SK-N-SH (cell line): ENCODE measurements around the gene PPP1R8. TPM values are rescaled to one million over a fixed set of nuclear protein-coding genes. Genes with fewer than 3 reads are reported as not detected.
"Not testable (repeated sequence)": the region's sequence is repeated elsewhere in the genome, so short reads cannot be mapped to it uniquely, and the experiment has no call there.

Experiments
- CTCF ChIA-PET: fragments of 300-600, 350-600 bp; formaldehyde crosslinking; extraction: SDS; loops from one replicate; lab custom pipeline; 2021; lab: Yijun Ruan, JAX
- POLR2A ChIA-PET: fragments of 350-600 bp; sonication (Branson Sonifier 250); formaldehyde crosslinking; extraction: SDS; loops from one replicate; lab custom pipeline; 2020; ENCODE audit warnings: antibody characterized with exemption, inconsistent platforms; lab: Yijun Ruan, JAX
- DNase-seq: peaks from one replicate; pipeline ENCODE4 v3.0.0; 2012
- H2AFZ ChIP-seq: fragments of 200-600 bp; sonication (generic); 2 replicates; pipeline ENCODE4 v1.8.1; 2016; ENCODE audit warnings: antibody characterized with exemption, mild to moderate bottlenecking, low read depth
- H3F3A ChIP-seq: fragments of 200-600 bp; sonication (generic); replicated peaks from 2 replicates; pipeline ENCODE3; 2016; ENCODE audit warnings: antibody characterized with exemption, mild to moderate bottlenecking; ENCODE audit not compliant: insufficient read depth
- H3K27ac ChIP-seq, 2 experiments: fragments of 200-500 bp in 1 of 2; fragments of 200-600 bp in 1 of 2; sonication (Bioruptor generic) in 1 of 2; sonication (generic), shearing (Covaris generic) in 1 of 2; 2 replicates each; pipeline versions ENCODE4 v1.5.1 to v1.6.1; 2014 to 2016; ENCODE audit warnings: low read depth in 2 of 2, inconsistent platforms in 1 of 2, low read length in 1 of 2, mild to moderate bottlenecking in 1 of 2, mixed read lengths in 1 of 2
- H3K27me3 ChIP-seq: fragments of 200-600 bp; sonication (generic), shearing (Covaris generic); 2 replicates; pipeline ENCODE4 v1.6.1; 2016; ENCODE audit warnings: mixed run types; ENCODE audit not compliant: insufficient read depth
- H3K36me3 ChIP-seq, 2 experiments: fragments of 200-500 bp in 1 of 2; fragments of 200-600 bp in 1 of 2; sonication (Bioruptor generic) in 1 of 2; sonication (generic) in 1 of 2; replicated peaks in 1 of 2; 2 replicates each; pipeline versions ENCODE3 to v1.5.1; 2014 to 2016; ENCODE audit warnings: low read length in 1 of 2, mild to moderate bottlenecking in 1 of 2; ENCODE audit not compliant: insufficient read depth in 2 of 2, control insufficient read depth in 1 of 2
- H3K4me1 ChIP-seq, 2 experiments: fragments of 200-500 bp in 1 of 2; fragments of 200-600 bp in 1 of 2; sonication (Bioruptor generic) in 1 of 2; sonication (generic), shearing (Covaris generic) in 1 of 2; 2 replicates each; pipeline versions ENCODE4 v1.5.1 to v1.6.1; 2014 to 2016; ENCODE audit warnings: low read depth in 1 of 2, low read length in 1 of 2, mixed run types in 1 of 2; ENCODE audit not compliant: insufficient read depth in 2 of 2, control insufficient read depth in 1 of 2
- H3K4me2 ChIP-seq: fragments of 200-600 bp; sonication (generic), shearing (Covaris generic); 2 replicates; pipeline ENCODE4 v1.6.1; 2017; ENCODE audit warnings: mixed run types
- H3K4me3 ChIP-seq, 2 experiments: fragments of 200-500 bp in 1 of 2; fragments of 200-600 bp in 1 of 2; sonication (Bioruptor generic) in 1 of 2; sonication (generic), shearing (Covaris generic) in 1 of 2; 2 replicates each; pipeline versions ENCODE4 v1.5.1 to v1.8.1; 2014 to 2016; ENCODE audit warnings: low read depth in 2 of 2, inconsistent platforms in 1 of 2, low read length in 1 of 2, mild to moderate bottlenecking in 1 of 2, mixed read lengths in 1 of 2, moderate library complexity in 1 of 2
- H3K79me2 ChIP-seq: fragments of 200-600 bp; sonication (generic); 2 replicates; pipeline ENCODE4 v1.8.1; 2017; ENCODE audit warnings: mild to moderate bottlenecking; ENCODE audit not compliant: insufficient read depth
- H3K9ac ChIP-seq: fragments of 200-600 bp; sonication (generic); 2 replicates; pipeline ENCODE4 v1.6.1; 2017; ENCODE audit warnings: mixed run types
- H3K9me2 ChIP-seq: fragments of 200-600 bp; sonication (generic); 2 replicates; pipeline ENCODE4 v1.6.1; 2017; ENCODE audit warnings: mixed run types
- H3K9me3 ChIP-seq: fragments of 200-600 bp; sonication (generic); 2 replicates; pipeline ENCODE4 v1.6.1; 2017; ENCODE audit warnings: mixed run types, mild to moderate bottlenecking, moderate library complexity
- H4K20me1 ChIP-seq: fragments of 200-600 bp; sonication (generic); 2 replicates; pipeline ENCODE4 v1.6.1; 2017; ENCODE audit warnings: mild to moderate bottlenecking, mixed run types; ENCODE audit not compliant: insufficient read depth
- ELF1 ChIP-seq: IDR thresholded peaks from 2 replicates; pipeline ENCODE4 v1.4.0; 2012
- EZH2phosphoT487 ChIP-seq: fragments of 200-600 bp; sonication (generic); IDR thresholded peaks from 2 replicates; pipeline ENCODE4 v1.6.1; 2017; ENCODE audit warnings: low read depth, mixed run types, mild to moderate bottlenecking, antibody characterized with exemption, moderate library complexity, borderline replicate concordance
- FOXJ3 ChIP-seq: sonication (generic); formaldehyde crosslinking; IDR thresholded peaks from 2 replicates; pipeline ENCODE4 v1.5.1; 2020; ENCODE audit warnings: mild to moderate bottlenecking, missing genetic modification reagents
- GATA2 ChIP-seq: sonication (generic); formaldehyde crosslinking; IDR thresholded peaks from 2 replicates; pipeline ENCODE4 v1.5.0; 2020; ENCODE audit warnings: mild to moderate bottlenecking, missing genetic modification reagents
- IRF3 ChIP-seq: fragments of 150-350 bp; IDR thresholded peaks from 2 replicates; pipeline ENCODE4 v1.6.1; 2016; ENCODE audit warnings: mild to moderate bottlenecking, low read depth, low read length
- MEF2A ChIP-seq: IDR thresholded peaks from 2 replicates; pipeline ENCODE4 v1.4.0; 2012; ENCODE audit warnings: low read depth, borderline replicate concordance
- RAD21 ChIP-seq: IDR thresholded peaks from 2 replicates; pipeline ENCODE4 v1.6.1; 2012; ENCODE audit warnings: mild to moderate bottlenecking, low read length
- SMC3 ChIP-seq: IDR thresholded peaks from 2 replicates; pipeline ENCODE4 v1.6.1; 2012; ENCODE audit warnings: low read depth, low read length, improper control_type of control experiment
- TAF1 ChIP-seq: IDR thresholded peaks from 2 replicates; pipeline ENCODE4 v1.6.1; 2012; ENCODE audit warnings: low read depth, mild to moderate bottlenecking, low read length, moderate library complexity, borderline replicate concordance
- TEAD4 ChIP-seq: IDR thresholded peaks from 2 replicates; pipeline ENCODE4 v1.4.0; 2012; ENCODE audit warnings: mild to moderate bottlenecking, borderline replicate concordance; ENCODE audit not compliant: insufficient read depth
- YY1 ChIP-seq: IDR thresholded peaks from 2 replicates; pipeline ENCODE4 v1.4.0; 2012; ENCODE audit warnings: low read depth, mild to moderate bottlenecking
- WGBS: methylation state at CpG from one replicate; pipeline ENCODE4 v1.1.6; 2017; ENCODE audit warnings: low lambda C conversion rate; 5-methylcytosine and 5-hydroxymethylcytosine counted together
- polyA plus RNA-seq, 3 experiments: library from polyadenylated mRNA; depleted of rRNA; stranded (reverse); fragments of >200 nt; gene quantifications; 2 replicates each; pipeline ENCODE4 v1.2.3, GENCODE V29; 2012
- TF ChIP-seq, protein P1 (sequence below): IDR thresholded peaks from 2 replicates; pipeline ENCODE4 v1.4.0; 2012; ENCODE audit warnings: low read depth, borderline replicate concordance
- TF ChIP-seq, protein P2 (sequence below): IDR thresholded peaks from 2 replicates; pipeline ENCODE4 v1.4.0; 2012; ENCODE audit warnings: low read depth
- TF ChIP-seq, protein P3 (sequence below): IDR thresholded peaks from 2 replicates; pipeline ENCODE4 v1.4.0; 2012; ENCODE audit warnings: low read depth, borderline replicate concordance
- TF ChIP-seq, protein P4 (sequence below): fragments of 200-600 bp; sonication (generic); IDR thresholded peaks from 2 replicates; pipeline ENCODE4 v1.6.1; 2017; ENCODE audit warnings: antibody characterized with exemption, mild to moderate bottlenecking, moderate library complexity

PPP1R8 gene
- polyA plus RNA-seq, 1 of the 3 experiments (the other 2 are of a cell fraction): 41.8 TPM

DNA sequence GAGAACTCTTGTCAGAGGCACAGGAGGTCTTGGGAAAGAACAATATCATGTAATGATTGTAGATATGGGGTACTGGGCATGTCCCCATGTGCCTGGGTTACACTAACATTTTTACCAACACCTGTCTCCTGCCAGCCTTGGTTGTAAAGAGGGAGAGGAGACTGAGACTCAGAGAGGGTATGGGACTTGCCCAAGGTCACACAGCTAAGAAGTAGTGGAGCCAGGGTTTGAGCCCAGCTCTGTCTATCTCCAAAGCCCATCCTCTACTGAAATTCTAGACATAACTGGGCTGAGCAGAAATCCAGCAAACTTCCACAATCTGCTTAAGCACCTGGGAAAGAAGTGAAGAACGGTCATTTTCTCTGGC is 39.1 kb downstream of the PPP1R8 start:
- CTCF ChIA-PET: no interaction called here
- Histone ChIP-seq H3K4me1 (peaks cover 0 to 8% of the 10 kb centered on the region in 2 experiments; a peak in 1 of 4 replicates), H3K4me3 (no peak overlapping the region), H3K27ac (no peak overlapping the region), H3K4me2 (no peak overlapping the region), H4K20me1 (no peaks in the 10 kb centered on the region), H3K79me2 (no peaks in the 10 kb centered on the region)
- no peak for TF ChIP-seq ELF1
- no peak for TF ChIP-seq YY1
- TF ChIP-seq, protein P1, sequence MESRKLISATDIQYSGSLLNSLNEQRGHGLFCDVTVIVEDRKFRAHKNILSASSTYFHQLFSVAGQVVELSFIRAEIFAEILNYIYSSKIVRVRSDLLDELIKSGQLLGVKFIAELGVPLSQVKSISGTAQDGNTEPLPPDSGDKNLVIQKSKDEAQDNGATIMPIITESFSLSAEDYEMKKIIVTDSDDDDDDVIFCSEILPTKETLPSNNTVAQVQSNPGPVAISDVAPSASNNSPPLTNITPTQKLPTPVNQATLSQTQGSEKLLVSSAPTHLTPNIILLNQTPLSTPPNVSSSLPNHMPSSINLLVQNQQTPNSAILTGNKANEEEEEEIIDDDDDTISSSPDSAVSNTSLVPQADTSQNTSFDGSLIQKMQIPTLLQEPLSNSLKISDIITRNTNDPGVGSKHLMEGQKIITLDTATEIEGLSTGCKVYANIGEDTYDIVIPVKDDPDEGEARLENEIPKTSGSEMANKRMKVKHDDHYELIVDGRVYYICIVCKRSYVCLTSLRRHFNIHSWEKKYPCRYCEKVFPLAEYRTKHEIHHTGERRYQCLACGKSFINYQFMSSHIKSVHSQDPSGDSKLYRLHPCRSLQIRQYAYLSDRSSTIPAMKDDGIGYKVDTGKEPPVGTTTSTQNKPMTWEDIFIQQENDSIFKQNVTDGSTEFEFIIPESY: no peak
- TF ChIP-seq, protein P2, sequence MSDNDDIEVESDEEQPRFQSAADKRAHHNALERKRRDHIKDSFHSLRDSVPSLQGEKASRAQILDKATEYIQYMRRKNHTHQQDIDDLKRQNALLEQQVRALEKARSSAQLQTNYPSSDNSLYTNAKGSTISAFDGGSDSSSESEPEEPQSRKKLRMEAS: no peak
- no peak for TF ChIP-seq SMC3
- TF ChIP-seq, protein P3, sequence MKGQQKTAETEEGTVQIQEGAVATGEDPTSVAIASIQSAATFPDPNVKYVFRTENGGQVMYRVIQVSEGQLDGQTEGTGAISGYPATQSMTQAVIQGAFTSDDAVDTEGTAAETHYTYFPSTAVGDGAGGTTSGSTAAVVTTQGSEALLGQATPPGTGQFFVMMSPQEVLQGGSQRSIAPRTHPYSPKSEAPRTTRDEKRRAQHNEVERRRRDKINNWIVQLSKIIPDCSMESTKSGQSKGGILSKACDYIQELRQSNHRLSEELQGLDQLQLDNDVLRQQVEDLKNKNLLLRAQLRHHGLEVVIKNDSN: no peak
- TF ChIP-seq IRF3: no peak
- TF ChIP-seq, protein P4, sequence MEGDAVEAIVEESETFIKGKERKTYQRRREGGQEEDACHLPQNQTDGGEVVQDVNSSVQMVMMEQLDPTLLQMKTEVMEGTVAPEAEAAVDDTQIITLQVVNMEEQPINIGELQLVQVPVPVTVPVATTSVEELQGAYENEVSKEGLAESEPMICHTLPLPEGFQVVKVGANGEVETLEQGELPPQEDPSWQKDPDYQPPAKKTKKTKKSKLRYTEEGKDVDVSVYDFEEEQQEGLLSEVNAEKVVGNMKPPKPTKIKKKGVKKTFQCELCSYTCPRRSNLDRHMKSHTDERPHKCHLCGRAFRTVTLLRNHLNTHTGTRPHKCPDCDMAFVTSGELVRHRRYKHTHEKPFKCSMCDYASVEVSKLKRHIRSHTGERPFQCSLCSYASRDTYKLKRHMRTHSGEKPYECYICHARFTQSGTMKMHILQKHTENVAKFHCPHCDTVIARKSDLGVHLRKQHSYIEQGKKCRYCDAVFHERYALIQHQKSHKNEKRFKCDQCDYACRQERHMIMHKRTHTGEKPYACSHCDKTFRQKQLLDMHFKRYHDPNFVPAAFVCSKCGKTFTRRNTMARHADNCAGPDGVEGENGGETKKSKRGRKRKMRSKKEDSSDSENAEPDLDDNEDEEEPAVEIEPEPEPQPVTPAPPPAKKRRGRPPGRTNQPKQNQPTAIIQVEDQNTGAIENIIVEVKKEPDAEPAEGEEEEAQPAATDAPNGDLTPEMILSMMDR: no peak
- TF ChIP-seq TEAD4: no peak
- no peak for TF ChIP-seq GATA2 (CRISPR knock-in tag)
- TF ChIP-seq EZH2phosphoT487: no peak
- no peak for TF ChIP-seq FOXJ3 (CRISPR knock-in tag)
- no peak for TF ChIP-seq MEF2A
- TF ChIP-seq TAF1: no peak
- TF ChIP-seq RAD21: no peak
- TF ChIP-seq, all 33 proteins: peak for 0
- no peaks in the 10 kb centered on the region for H3K27me3 ChIP-seq
- no peaks in the 10 kb centered on the region for H3K9me3 ChIP-seq
- no peaks in the 10 kb centered on the region for H3K9me2 ChIP-seq
- H3F3A ChIP-seq: peaks cover 16% of the 10 kb centered on the region
- H3K36me3 ChIP-seq: no peaks in the 10 kb centered on the region
- no peak overlapping the region for H3K9ac ChIP-seq
- POLR2A ChIA-PET: no interaction called here
- DNase-seq: no peak
- 100% methylated on average over 1 of the region's 1 CpG for WGBS
- no peak overlapping the region for H2AFZ ChIP-seq

GRCh38 chr1:27871076-27871475 is 40.5 kb downstream of the PPP1R8 start:
- Histone ChIP-seq H3K4me1 (peaks cover 0 to 11% of the 10 kb centered on the region in 2 experiments; a peak in 1 of 4 replicates), H3F3A (peaks cover 18% of the 10 kb centered on the region)
- DNase-seq, H3K4me2 ChIP-seq, POLR2A ChIA-PET, H3K79me2 ChIP-seq, H3K9me3 ChIP-seq, H3K27ac ChIP-seq, H4K20me1 ChIP-seq, H3K36me3 ChIP-seq, H3K9me2 ChIP-seq, H3K27me3 ChIP-seq, H2AFZ ChIP-seq, H3K4me3 ChIP-seq, H3K9ac ChIP-seq: not testable (repeated sequence)
- WGBS: 85% methylated on average over 7 of the region's 7 CpGs
- CTCF ChIA-PET: interaction anchor here (0.8 kb wide), 1 partner anchor 220 kb away, joined by 3 read pairs; no protein-coding TSS in a partner anchor
